Esophagus squamous epithelium (tissue), 4 donors: ENCODE results near the gene OR6C70.

ENCODE experiments used
- CTCF ChIP-seq, 6 experiments: fragments of 450-650 bp in 4 of 6; fragments of 200-600 bp in 2 of 6; sonication (generic) in 2 of 6; IDR thresholded peaks; one replicate each; pipeline ENCODE4 v1.5.1; 2016 to 2019; ENCODE audit warnings: antibody characterized with exemption in 6 of 6, mild to moderate bottlenecking in 4 of 6, moderate library complexity in 4 of 6
- POLR2A ChIP-seq, 4 donors: fragments of 450-650 bp; IDR thresholded peaks; one replicate each; pipeline ENCODE4 v1.6.1; 2017; ENCODE audit warnings: antibody characterized with exemption in 4 of 4, mild to moderate bottlenecking in 4 of 4, moderate library complexity in 3 of 4

- no peak for TF ChIP-seq POLR2A (IDR thresholded peaks at IDR 0.05)
- no peak for TF ChIP-seq CTCF (IDR thresholded peaks at IDR 0.05)
Measured at GRCh38 chr12:55445357-55445756, 24.6 kb downstream of the OR6C70 start.
